ENCODE results near the gene SERPINE3.

Gene SERPINE3

DNA sequence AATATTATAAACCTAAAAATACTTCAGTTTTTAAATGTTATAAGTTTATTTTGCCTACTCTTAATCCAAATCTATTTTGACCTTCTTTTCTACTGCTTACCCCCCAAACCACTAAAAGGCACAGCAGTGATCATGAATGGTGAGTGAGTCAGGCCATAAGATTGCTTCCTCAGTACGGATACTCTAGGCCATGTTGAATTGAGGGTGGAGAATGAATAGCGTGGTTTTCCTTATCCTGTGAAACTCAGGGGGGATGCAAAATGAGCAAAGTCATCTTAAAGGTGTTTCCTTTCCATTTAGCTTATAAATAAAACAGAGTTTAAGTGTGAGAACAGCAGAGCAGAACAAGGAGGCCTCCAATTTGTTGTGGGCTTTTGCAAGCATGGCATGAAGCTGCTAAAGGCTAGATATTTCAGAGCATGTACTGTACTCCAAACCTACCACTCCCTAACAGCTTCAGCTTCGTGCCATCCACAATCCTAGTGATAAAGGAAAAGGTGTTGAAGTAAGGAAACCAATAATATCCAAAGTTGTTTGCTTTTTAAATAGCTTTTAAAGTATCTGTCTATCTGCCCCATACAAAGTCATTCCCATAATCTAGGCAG, 25.0 kb downstream of the SERPINE3 start:
- peak; percentile 91 for DNase-seq

DNA sequence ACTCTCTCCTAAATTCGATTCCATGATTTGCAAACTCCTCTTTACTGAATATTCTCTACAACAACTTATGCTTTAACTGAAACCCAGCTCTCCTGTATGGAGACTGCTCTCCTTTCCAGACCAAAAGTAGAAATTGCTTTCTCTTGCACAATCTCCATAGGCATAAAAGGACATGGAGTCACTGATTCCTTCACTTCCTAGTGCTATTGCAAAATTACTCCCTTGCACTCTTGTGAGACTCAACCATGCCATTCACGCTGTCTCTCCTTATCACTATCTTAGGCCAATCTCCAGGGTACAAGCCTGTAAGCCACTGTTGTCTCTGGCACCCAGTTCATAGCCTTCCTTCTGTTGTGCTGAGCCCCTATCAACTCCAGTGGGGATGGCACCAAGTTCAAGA, 30.6 kb downstream of the SERPINE3 start:
- no peak for DNase-seq

GRCh38 chr13:51370811-51371210, 31.3 kb downstream of the SERPINE3 start:
- no peak for DNase-seq

GRCh38 chr13:51371768-51372399, 32.4 kb downstream of the SERPINE3 start:
- DNase-seq = no peak

DNA sequence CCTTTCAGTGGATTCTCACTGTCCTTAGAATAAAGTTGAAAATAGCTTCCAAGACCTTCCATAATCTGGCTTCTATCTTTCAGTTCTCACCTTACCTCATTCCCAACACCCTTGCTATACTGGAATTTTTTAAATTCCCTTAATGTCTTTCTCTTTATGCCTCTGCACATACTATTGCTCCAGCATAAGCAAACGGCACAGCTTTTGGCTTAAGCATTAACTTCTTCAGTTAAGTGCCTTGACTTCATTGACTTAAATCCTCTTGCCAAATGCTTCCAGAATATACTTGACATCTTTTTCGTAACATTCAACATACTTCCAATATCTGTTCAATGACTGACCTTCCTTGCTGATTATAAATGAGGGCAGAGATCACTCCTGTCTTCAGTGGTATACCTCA, 34.0 kb downstream of the SERPINE3 start:
- DNase-seq = no peak

DNA sequence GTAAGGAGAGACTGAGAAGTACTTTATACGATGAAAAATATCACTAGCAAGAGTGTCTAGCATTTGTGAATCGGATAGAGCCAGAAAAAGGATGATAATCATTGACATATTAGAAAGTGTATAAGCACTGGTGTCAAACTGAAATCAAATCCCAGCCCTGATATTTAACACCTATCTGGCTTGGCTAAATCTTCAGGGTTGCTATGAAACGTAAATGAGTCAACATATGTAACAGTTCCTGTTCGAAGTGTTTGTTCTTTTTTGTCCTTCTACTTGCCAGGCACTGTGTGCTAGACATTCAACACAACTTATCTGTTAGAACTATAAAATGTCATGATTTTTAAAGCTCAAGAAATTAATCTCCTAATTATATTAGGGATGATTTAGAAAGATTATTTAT, 40.8 kb downstream of the SERPINE3 start:
- no peak for DNase-seq

GRCh38 chr13:51385114-51385513, 45.6 kb downstream of the SERPINE3 start:
- DNase-seq = no peak

- DNase-seq = no peak
Measured at GRCh38 chr13:51394724-51395123, 55.2 kb downstream of the SERPINE3 start.

DNA sequence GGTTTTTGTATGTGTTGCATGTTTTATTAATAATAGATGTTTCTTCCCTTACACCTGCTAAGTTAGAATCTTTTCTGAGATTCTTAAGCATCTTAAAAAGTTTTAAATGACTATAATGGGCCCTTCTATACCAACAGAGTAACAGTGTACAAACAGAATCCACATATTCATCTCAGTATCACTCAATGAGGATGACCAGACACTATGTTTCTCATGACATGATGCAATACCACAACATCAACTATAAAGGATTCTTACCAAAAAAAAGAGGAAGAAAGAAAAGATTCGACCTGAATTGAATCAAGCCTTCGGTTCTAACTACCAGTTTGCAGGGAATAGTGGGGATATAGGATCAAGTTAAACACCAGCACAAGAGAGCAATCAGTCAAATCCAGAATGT, 56.9 kb downstream of the SERPINE3 start:
- DNase-seq = no peak

- DNase-seq = no peak
Measured at GRCh38 chr13:51397262-51397941, 57.9 kb downstream of the SERPINE3 start.

- DNase-seq = no peak
Measured at GRCh38 chr13:51405176-51405575, 65.7 kb downstream of the SERPINE3 start.

GRCh38 chr13:51412431-51412830, 72.9 kb downstream of the SERPINE3 start:
- DNase-seq = no peak

Data from GDM1 (cell line).